ENCODE measurements around the gene PPP2R5B.

Gene PPP2R5B

GRCh38 chr11:64900263-64900678, 24.2 kb upstream of the PPP2R5B start:
- no peak for DNase-seq (ENCODE audit: low read depth)

GRCh38 chr11:64900774-64901173, 23.7 kb upstream of the PPP2R5B start:
- no peak overlapping the region for H3K4me3 ChIP-seq (ENCODE audit: low read depth, low read length)
- no peak for TF ChIP-seq CTCF (conservative IDR thresholded peaks at IDR 0.05; ENCODE audit: low read depth, low read length)

More at GRCh38 chr11:64900263-64900678, 24.2 kb upstream of the PPP2R5B start:
- TF ChIP-seq CTCF (conservative IDR thresholded peaks at IDR 0.05; ENCODE audit: low read depth, low read length) = no peak
- no peak overlapping the region for H3K4me3 ChIP-seq (ENCODE audit: low read depth, low read length)

GRCh38 chr11:64902102-64902900, 22.2 kb upstream of the PPP2R5B start:
- no peak overlapping the region for H3K4me3 ChIP-seq (ENCODE audit: low read depth, low read length)
- no peak for DNase-seq (ENCODE audit: low read depth)
- TF ChIP-seq CTCF (conservative IDR thresholded peaks at IDR 0.05; ENCODE audit: low read depth, low read length) = no peak

More at GRCh38 chr11:64900774-64901173, 23.7 kb upstream of the PPP2R5B start:
- DNase-seq (ENCODE audit: low read depth) = no peak

GRCh38 chr11:64903291-64903833, 21.1 kb upstream of the PPP2R5B start:
- no peak for TF ChIP-seq CTCF (conservative IDR thresholded peaks at IDR 0.05; ENCODE audit: low read depth, low read length)
- H3K4me3 ChIP-seq (ENCODE audit: low read depth, low read length) = no peak overlapping the region
- no peak for DNase-seq (ENCODE audit: low read depth)

- no peak for DNase-seq (ENCODE audit: low read depth)
- TF ChIP-seq CTCF (conservative IDR thresholded peaks at IDR 0.05; ENCODE audit: low read depth, low read length) = no peak
- no peak overlapping the region for H3K4me3 ChIP-seq (ENCODE audit: low read depth, low read length)
Observed at GRCh38 chr11:64905516-64906313, 18.8 kb upstream of the PPP2R5B start.

GRCh38 chr11:64906314-64906635, 18.2 kb upstream of the PPP2R5B start:
- H3K4me3 ChIP-seq (ENCODE audit: low read depth, low read length) = no peak overlapping the region
- DNase-seq (ENCODE audit: low read depth) = no peak
- TF ChIP-seq CTCF (conservative IDR thresholded peaks at IDR 0.05; ENCODE audit: low read depth, low read length) = no peak

All from choroid plexus epithelial cell (primary cell).